GM18498 (cell line): Measurements from ENCODE around the gene CYP2C8.
"Not testable (repeated sequence)": the region's sequence is repeated elsewhere in the genome, so short reads cannot be mapped to it uniquely, and the experiment has no call there.

ENCODE experiments used
- ATAC-seq: cut with Tn5 transposase; IDR thresholded peaks from one replicate; pipeline ENCODE4 v1.9.1; 2021; ENCODE audit warnings: mild to moderate bottlenecking, moderate library complexity; ENCODE audit not compliant: unreplicated experiment

CYP2C8 gene

DNA sequence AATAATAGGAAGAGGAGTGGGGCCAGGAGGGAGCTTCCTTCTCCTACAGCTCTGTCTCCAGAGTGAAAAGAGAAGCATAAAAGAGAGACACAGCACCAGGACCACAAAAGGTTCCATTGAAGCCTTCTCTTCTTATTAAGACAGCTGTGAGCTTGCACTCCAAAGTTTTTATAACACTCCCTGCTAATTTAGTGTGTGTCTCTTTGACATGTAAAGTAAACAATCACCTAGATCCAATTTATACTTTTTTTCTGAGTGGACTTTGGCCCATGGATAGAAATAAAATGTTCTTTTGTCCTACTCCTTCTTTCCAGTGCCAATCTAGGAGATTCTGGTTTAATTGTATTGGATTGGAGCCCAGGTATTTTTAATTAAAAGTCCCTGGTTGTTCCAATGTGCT, at the start of gene CYP2C8:
Gene CYP2C8, minus strand, starts transcription at position 212 of the 400 bp plus-strand sequence. Its CDS starts 95 bp downstream, at position 117.
- no peak for ATAC-seq

- ATAC-seq, result no peak
Measured at GRCh38 chr10:95116869-95117269, 47.6 kb upstream of the CYP2C8 start.

- not testable (repeated sequence) for ATAC-seq
Measured at GRCh38 chr10:95110823-95111222, 41.5 kb upstream of the CYP2C8 start.

DNA sequence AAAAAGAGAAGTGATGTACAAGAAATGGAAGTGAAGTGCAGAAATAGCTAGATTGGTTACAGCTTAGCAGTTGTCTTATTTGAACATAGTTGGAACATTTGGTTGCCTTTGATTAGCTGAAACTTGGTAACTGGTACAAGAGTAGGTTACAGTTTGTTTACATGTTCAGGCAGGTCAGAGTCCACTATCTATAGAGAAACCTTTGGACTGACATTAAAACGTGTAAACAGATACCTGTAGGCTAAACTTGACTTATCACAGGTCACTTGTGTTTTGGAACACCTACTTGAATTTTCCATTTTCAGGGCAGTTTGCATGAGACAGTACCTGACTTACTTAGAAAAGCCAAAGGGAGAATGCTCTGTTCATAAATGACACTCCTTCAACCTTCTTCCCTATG, 28.5 kb upstream of the CYP2C8 start:
- no peak for ATAC-seq

DNA sequence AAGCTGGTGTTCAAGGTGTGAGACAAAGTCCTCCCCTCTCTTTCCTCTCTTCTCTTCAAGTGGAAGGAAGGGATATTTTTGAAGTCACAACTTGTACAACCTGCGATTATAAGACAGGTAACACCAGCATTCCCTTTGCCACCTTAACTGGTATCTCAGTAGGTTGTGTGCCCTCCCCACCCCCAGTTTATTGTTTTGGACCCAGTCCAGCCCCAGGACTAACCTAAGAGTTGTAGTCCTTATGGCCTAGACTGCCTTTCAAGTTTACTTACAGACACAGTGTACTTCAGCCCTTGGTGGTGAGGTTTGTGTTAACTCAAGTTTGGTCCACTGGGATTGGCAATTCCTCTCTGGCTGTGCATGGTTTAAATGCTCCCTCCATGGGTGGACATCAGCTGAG, 26.8 kb upstream of the CYP2C8 start:
- no peak for ATAC-seq

DNA sequence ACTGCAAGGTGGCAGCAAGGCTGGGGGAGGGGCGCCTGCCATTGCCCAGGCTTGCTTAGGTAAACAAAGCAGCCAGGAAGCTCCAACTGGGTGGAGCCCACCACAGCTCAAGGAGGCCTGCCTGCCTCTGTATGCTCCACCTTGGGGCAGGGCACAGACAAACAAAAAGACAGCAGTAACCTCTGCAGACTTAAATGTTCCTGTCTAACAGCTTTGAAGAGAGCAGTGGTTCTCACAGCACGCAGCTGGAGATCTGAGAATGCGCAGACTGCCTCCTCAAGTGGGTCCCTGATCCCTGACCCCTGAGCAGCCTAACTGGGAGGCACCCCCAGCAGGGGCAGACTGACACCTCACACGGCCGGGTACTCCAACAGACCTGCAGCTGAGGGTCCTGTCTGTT, 10.3 kb upstream of the CYP2C8 start:
- ATAC-seq, result not testable (repeated sequence)

- ATAC-seq, result no peak
Measured at GRCh38 chr10:95077556-95077955, 8.3 kb upstream of the CYP2C8 start.

DNA sequence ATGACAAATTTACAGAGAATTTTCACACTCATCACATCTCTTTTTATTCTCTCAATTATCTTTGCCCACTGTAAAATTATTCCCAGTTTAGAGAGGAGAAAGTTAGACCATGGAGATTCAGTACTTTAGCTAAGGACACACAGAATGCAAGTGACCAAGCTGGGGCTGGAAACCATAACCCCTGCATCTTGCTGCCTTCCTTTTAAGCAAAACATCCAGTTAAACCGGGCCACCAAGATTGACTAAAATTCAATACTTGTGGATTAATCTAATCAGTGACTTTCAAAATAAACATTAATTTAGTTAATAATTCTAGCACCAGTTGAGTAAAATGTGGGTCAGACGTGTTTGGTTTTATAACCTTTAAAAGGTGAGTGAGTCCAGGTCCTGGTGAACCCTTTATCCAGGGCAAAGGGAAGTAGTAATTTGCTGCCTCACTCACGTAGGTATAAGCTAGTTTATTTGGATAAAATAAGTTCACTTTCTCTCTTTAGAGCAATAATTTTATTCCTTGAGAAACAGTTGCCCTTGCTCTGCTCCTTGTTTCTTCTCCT, 1.9 kb upstream of the CYP2C8 start:
- no peak for ATAC-seq

DNA sequence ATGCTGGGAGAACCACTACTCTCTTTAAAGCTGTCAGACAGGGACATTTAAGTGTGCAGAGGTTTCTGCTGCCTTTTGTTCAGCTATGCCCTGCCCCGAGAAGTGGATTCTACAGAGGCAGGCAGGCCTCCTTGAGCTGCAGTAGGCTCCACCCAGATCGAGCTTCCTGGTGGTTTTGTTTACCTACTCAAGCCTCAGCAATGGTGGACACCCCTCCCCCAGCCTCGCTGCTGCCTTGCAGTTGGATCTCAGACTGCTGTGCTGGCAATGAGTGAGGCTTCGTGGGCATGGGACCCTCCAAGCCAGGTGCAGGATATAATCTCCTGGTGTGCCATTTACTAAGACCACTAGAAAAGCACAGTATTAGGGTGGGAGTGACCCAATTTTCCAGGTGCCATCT, 5.2 kb downstream of the CYP2C8 start:
- ATAC-seq, result not testable (repeated sequence)

DNA sequence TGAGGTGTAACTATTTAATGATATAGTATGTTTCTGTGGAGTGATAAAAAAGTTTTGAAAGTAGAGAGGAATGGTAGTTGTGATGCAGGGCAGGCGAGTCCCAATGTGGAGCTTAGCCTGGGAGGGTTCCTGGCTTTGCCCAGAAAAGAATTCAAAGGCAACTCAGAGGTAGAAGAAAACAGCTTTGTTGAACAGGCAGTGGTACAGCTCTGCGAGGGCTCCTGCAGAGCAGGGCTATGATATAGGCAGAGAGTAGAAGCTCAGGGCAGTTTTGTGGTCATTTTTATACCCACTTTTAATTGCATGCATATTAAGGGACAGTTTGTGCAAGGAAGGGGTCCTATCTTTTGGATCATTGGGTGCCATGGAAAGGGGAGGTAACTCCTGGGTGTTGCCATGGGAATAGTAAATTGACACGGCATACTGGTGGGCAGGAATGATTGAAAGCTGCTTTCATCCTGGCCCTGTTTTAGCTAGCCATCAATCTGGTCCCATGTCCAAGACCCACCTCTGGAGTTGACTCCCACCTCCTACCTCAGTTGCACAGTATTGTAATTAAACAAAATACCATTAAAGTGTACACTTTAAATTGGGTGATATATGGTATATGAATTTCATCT, 12.4 kb downstream of the CYP2C8 start:
- ATAC-seq, result no peak

DNA sequence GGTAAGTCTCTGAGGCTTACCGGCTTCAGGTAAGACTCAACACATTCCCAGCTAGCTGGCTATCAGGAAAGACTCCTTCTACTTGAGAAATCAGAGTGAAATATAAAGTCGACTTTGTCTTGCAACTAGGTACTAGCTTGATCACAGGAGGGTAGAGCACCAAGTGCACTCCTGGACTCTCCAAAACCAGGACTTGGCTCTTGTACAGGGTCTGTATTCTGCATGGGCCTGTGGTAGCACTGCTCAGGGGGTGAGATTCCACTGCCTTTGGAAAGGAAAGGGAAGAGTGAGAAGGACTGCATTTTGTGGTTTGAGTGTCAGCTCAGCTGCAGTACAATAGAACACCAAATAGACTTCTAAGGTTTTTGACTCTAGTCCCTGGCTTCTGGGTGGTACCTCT, 19.4 kb downstream of the CYP2C8 start:
- ATAC-seq, result no peak

- ATAC-seq, result no peak
Measured at GRCh38 chr10:95048206-95048605, 21.1 kb downstream of the CYP2C8 start.

DNA sequence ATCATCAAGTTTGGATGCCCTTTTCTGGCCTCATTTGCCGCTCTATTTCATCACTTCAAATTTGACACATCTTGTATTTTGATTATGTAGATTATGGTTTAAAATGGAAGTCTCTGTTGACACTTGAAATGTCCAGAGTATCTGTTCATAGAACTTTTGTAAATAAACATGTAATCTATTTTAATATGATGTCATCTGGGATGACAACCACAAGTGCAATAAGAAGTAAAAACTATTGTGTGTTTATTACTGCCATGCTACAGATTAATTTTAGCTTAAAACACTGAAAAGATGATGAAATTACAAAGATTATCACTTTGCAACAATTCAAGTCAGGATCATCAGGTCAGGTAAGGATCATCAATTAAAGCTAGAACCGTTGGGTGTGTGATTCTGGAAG, 30.0 kb downstream of the CYP2C8 start:
- ATAC-seq, result no peak

- ATAC-seq, result no peak
Measured at GRCh38 chr10:95035332-95036295, 33.7 kb downstream of the CYP2C8 start.

- ATAC-seq, result no peak
Measured at GRCh38 chr10:95034401-95034800, 34.9 kb downstream of the CYP2C8 start.

DNA sequence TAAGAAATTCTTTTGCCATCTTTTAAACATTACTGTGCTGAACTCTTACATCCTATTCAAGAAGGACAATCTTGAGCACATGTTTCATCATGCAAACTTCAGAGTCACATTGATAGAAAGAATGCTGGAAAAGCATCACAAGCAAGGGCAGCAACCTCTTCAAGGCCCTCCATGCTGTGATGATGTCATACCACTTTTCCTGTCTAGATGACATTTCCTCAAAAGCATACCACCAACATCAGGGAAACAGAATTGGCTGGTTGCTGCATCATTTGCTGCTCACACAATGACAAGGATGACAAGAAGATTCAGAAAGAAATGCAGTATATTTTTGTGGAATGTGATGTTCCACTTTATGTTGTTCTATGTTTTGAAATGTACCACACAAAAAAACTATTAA, 37.6 kb downstream of the CYP2C8 start:
- ATAC-seq, result no peak

GRCh38 chr10:95026461-95026860, 42.8 kb downstream of the CYP2C8 start:
- no peak for ATAC-seq

DNA sequence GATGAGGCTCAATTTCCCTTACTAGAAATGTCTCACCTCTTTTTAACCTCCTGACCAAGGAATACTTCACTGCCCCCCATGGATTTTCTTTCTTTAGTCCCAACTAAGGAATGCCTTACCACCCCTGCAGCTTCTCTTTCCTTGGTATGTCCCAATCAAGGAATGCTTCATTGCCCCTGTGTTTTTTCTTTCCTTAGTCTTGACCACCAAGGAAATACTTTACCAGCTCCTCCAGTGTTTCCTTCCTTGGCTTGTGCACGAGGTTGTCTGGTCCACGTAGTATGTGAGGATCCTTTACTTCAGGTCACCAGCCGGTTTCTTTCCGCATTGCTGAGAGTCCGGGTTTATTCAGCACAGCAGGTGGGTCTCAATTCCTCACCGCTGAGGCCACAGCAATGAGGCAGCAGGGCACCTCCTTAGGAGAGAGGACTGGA, 71.5 kb downstream of the CYP2C8 start:
- no peak for ATAC-seq

DNA sequence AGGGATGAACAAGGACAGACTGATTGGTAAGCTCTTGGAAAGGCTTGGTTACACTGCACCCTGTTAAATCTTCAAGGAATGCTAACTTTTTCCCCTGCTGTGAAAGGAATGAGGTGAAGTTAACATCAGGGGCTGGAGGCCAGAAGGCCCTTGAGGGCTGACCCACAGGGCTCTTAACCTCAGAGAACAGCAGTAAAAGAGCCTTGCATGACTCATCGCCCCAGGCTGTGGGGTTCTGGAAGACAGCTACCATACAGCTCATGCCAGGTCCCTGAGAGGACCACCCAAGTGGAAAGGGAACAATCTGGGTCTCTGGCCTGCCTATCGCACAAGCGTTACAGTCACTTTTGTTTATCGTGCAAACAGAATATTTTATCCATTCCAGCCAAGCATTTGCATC, 76.5 kb downstream of the CYP2C8 start:
- ATAC-seq, result no peak

- ATAC-seq, result no peak
Measured at GRCh38 chr10:94991243-94991888, 77.9 kb downstream of the CYP2C8 start.

DNA sequence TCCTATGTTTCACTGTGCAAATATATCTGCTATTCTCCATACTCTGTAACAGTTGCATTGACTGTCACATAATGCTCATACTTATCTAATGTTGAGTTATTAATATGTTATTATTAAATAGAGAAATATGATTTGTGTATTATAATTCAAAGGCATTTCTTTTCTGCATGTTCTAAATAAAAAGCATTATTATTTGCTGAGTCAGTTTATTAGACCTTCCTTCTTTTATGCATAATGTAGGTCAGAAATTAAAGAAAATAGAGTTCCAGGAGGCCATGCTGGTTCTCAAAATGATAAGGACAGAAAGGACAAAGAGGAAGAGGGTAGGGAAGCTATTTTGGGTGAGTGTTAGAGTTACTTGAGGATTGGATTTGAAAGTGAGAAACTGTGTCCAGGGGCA, 80.1 kb downstream of the CYP2C8 start:
- no peak for ATAC-seq
